Erythroblast (primary cell): ENCODE results near the gene ACACB.

Source experiments
- GATA1 ChIP-seq: IDR thresholded peaks from 2 replicates; pipeline ENCODE4 v1.6.1; 2011; ENCODE audit warnings: low read depth, mild to moderate bottlenecking, control low read depth, low read length, moderate library complexity
- POLR2A ChIP-seq: IDR thresholded peaks from 2 replicates; pipeline ENCODE4 v1.6.1; 2011; ENCODE audit warnings: mild to moderate bottlenecking, low read length

- TF ChIP-seq POLR2A, result no peak
- no peak for TF ChIP-seq GATA1
Observed at GRCh38 chr12:109089683-109090082, 26.7 kb upstream of the ACACB start.
